Liver (tissue), 3 donors: Measurements from ENCODE around the gene PSMD12.

Experiments
- FOXA1 ChIP-seq: IDR thresholded peaks from 2 replicates; pipeline ENCODE4 v1.6.1; 2016; ENCODE audit warnings: antibody characterized with exemption
- HNF4G ChIP-seq: IDR thresholded peaks from 2 replicates; pipeline ENCODE4 v1.6.1; 2016; ENCODE audit warnings: antibody characterized with exemption
- MAX ChIP-seq: IDR thresholded peaks from 2 replicates; pipeline ENCODE4 v1.6.1; 2016; ENCODE audit warnings: antibody characterized with exemption
- RAD21 ChIP-seq, 2 donors: IDR thresholded peaks; 2 replicates each; pipeline ENCODE4 v1.6.1; 2016; ENCODE audit warnings: antibody characterized with exemption in 2 of 2, mild to moderate bottlenecking in 2 of 2
- RXRA ChIP-seq, 2 donors: IDR thresholded peaks; 2 replicates each; pipeline ENCODE4 v1.6.1; 2017 to 2018; ENCODE audit warnings: antibody characterized with exemption in 2 of 2, mild to moderate bottlenecking in 1 of 2
- TF ChIP-seq, protein P1 (sequence below): fragments of 150-350 bp; IDR thresholded peaks from 2 replicates; pipeline ENCODE4 v1.5.1; 2017; ENCODE audit warnings: improper control_type of control experiment, low read depth, low read length; ENCODE audit not compliant: missing input control
- TF ChIP-seq, protein P2 (sequence below): IDR thresholded peaks from 2 replicates; pipeline ENCODE4 v1.6.1; 2016; ENCODE audit warnings: antibody characterized with exemption
- TF ChIP-seq, protein P3 (sequence below): IDR thresholded peaks from 2 replicates; pipeline ENCODE4 v1.6.1; 2016; ENCODE audit warnings: antibody characterized with exemption
- TF ChIP-seq, protein P4 (sequence below): IDR thresholded peaks from 2 replicates; pipeline ENCODE4 v1.6.1; 2016; ENCODE audit warnings: antibody characterized with exemption, mild to moderate bottlenecking
- donor health status: healthy.
- donor health status: healthy.

- TF ChIP-seq, protein P1, sequence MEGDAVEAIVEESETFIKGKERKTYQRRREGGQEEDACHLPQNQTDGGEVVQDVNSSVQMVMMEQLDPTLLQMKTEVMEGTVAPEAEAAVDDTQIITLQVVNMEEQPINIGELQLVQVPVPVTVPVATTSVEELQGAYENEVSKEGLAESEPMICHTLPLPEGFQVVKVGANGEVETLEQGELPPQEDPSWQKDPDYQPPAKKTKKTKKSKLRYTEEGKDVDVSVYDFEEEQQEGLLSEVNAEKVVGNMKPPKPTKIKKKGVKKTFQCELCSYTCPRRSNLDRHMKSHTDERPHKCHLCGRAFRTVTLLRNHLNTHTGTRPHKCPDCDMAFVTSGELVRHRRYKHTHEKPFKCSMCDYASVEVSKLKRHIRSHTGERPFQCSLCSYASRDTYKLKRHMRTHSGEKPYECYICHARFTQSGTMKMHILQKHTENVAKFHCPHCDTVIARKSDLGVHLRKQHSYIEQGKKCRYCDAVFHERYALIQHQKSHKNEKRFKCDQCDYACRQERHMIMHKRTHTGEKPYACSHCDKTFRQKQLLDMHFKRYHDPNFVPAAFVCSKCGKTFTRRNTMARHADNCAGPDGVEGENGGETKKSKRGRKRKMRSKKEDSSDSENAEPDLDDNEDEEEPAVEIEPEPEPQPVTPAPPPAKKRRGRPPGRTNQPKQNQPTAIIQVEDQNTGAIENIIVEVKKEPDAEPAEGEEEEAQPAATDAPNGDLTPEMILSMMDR: no peak
- TF ChIP-seq, protein P2, sequence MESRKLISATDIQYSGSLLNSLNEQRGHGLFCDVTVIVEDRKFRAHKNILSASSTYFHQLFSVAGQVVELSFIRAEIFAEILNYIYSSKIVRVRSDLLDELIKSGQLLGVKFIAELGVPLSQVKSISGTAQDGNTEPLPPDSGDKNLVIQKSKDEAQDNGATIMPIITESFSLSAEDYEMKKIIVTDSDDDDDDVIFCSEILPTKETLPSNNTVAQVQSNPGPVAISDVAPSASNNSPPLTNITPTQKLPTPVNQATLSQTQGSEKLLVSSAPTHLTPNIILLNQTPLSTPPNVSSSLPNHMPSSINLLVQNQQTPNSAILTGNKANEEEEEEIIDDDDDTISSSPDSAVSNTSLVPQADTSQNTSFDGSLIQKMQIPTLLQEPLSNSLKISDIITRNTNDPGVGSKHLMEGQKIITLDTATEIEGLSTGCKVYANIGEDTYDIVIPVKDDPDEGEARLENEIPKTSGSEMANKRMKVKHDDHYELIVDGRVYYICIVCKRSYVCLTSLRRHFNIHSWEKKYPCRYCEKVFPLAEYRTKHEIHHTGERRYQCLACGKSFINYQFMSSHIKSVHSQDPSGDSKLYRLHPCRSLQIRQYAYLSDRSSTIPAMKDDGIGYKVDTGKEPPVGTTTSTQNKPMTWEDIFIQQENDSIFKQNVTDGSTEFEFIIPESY: no peak
- TF ChIP-seq RAD21 (IDR thresholded peaks at IDR 0.05): no peak
- TF ChIP-seq, protein P3, sequence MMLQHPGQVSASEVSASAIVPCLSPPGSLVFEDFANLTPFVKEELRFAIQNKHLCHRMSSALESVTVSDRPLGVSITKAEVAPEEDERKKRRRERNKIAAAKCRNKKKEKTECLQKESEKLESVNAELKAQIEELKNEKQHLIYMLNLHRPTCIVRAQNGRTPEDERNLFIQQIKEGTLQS: no peak
- no peak for TF ChIP-seq FOXA1
- TF ChIP-seq MAX: no peak
- TF ChIP-seq, protein P4, sequence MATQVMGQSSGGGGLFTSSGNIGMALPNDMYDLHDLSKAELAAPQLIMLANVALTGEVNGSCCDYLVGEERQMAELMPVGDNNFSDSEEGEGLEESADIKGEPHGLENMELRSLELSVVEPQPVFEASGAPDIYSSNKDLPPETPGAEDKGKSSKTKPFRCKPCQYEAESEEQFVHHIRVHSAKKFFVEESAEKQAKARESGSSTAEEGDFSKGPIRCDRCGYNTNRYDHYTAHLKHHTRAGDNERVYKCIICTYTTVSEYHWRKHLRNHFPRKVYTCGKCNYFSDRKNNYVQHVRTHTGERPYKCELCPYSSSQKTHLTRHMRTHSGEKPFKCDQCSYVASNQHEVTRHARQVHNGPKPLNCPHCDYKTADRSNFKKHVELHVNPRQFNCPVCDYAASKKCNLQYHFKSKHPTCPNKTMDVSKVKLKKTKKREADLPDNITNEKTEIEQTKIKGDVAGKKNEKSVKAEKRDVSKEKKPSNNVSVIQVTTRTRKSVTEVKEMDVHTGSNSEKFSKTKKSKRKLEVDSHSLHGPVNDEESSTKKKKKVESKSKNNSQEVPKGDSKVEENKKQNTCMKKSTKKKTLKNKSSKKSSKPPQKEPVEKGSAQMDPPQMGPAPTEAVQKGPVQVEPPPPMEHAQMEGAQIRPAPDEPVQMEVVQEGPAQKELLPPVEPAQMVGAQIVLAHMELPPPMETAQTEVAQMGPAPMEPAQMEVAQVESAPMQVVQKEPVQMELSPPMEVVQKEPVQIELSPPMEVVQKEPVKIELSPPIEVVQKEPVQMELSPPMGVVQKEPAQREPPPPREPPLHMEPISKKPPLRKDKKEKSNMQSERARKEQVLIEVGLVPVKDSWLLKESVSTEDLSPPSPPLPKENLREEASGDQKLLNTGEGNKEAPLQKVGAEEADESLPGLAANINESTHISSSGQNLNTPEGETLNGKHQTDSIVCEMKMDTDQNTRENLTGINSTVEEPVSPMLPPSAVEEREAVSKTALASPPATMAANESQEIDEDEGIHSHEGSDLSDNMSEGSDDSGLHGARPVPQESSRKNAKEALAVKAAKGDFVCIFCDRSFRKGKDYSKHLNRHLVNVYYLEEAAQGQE: no peak
- no peak for TF ChIP-seq RXRA (IDR thresholded peaks at IDR 0.05)
- no peak for TF ChIP-seq HNF4G
Observed at GRCh38 chr17:67393809-67394397, 27.5 kb upstream of the PSMD12 start.
